HG03175 (cell line): ENCODE results near the gene C1QTNF4.
"Not testable (repeated sequence)": the region's sequence is repeated elsewhere in the genome, so short reads cannot be mapped to it uniquely, and the experiment has no call there.

Experiments
- ATAC-seq: cut with Tn5 transposase; IDR thresholded peaks from one replicate; pipeline ENCODE4 v1.9.1; 2021; ENCODE audit warnings: mild to moderate bottlenecking, moderate library complexity; ENCODE audit not compliant: unreplicated experiment

The C1QTNF4 gene

GRCh38 chr11:47593934-47594855 lies at the start of gene C1QTNF4:
Gene C1QTNF4, minus strand, starts transcription at chr11:47594411. Its CDS starts 3,601 bp downstream, at chr11:47590810.
- ATAC-seq, result no peak

- peak; percentile 88 for ATAC-seq
Measured at GRCh38 chr11:47642099-47642855, 48.1 kb upstream of the C1QTNF4 start, which contains the start of gene MTCH2. Gene MTCH2, minus strand, starts transcription at chr11:47642559. Its CDS starts 94 bp downstream, at chr11:47642465.

GRCh38 chr11:47641600-47642098 lies 47.4 kb upstream of the C1QTNF4 start:
- ATAC-seq, result no peak

DNA sequence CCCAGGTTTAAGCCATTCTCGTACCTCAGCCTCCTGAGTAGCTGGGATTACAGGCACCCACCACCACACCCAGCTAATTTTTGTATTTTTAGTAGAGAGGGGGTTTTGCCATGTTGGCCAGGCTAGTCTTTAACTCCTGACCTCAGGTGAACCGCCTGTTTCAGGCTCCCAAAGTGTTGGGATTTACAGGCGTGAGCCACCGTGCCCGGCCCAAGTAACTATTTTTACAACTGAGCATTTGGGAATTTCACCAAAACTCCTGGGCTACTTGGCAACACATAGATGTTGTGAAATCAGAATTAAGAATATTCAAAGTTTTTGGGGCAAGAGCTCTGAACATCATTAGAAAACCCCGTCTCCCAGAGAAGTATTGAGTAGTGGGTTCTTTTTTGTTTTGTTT lies 46.3 kb upstream of the C1QTNF4 start:
- ATAC-seq, result not testable (repeated sequence)

DNA sequence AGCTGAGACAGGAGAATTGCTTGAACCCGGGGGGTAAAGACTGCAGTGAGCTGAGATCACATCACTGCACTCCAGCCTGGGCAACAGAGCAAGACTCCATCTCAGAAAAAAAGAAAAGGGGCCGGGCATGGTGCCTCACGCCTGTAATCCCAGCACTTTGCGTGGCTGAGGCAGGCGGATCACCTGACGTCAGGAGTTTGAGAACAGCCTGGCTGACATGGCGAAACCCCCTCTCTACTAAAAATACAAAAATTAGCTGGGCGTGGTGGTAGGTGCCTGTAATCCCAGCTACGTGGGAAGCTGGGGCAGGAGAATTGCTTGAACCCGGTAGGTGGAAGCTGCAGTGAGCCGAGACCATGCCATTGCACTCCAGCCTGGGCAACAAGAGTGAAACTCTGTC lies 42.1 kb upstream of the C1QTNF4 start:
- not testable (repeated sequence) for ATAC-seq

- ATAC-seq, result no peak
Measured at GRCh38 chr11:47631473-47631872, 37.3 kb upstream of the C1QTNF4 start.

GRCh38 chr11:47628026-47628425 lies 33.8 kb upstream of the C1QTNF4 start:
- no peak for ATAC-seq

- no peak for ATAC-seq
Measured at GRCh38 chr11:47626234-47626633, 32.0 kb upstream of the C1QTNF4 start.

- ATAC-seq, result no peak
Measured at GRCh38 chr11:47620836-47621378, 26.7 kb upstream of the C1QTNF4 start.

- ATAC-seq, result no peak
Measured at GRCh38 chr11:47617417-47617809, 23.2 kb upstream of the C1QTNF4 start.

- no peak for ATAC-seq
Measured at GRCh38 chr11:47616726-47617416, 22.7 kb upstream of the C1QTNF4 start.

DNA sequence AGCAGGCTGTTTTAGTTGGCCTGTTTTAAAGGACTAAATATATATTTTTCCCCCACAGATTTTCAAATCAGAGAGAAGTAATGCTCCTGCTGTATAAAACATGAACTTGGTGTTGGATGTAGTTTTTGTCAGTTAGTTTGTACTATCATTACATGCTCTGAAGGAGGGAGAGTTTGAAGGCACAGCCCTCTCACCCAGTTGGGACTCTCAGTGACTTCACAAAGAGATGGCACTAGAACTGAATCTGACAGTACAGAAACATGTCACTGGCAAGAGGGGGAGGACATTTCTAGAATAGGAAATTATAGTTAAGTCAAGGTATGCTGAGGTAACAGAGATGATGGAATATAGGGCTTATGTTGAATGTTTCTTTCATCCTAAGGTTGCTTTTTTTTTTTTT lies 21.0 kb upstream of the C1QTNF4 start:
- no peak for ATAC-seq

- ATAC-seq, result peak; percentile 74
Measured at GRCh38 chr11:47611348-47611794, 17.2 kb upstream of the C1QTNF4 start.

DNA sequence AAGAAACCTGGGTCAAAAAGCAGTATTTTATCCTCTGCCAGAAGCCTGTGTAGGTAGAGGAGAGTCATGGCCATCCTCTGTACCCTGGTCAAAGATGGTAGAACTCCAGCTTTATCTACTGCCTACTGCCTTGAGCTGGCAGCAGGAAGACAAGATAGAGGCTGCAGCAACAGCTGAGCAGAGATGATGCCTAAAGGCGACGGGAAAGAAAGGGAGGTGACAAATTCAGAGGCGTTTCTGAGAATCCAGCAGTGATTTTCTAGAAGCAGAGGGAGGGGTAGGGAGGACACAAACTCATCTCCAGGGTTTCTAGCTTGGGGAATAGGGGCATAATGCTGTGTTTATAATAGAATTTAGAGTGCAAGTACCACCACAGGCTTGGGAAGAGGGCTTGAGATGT lies 15.5 kb upstream of the C1QTNF4 start:
- no peak for ATAC-seq

DNA sequence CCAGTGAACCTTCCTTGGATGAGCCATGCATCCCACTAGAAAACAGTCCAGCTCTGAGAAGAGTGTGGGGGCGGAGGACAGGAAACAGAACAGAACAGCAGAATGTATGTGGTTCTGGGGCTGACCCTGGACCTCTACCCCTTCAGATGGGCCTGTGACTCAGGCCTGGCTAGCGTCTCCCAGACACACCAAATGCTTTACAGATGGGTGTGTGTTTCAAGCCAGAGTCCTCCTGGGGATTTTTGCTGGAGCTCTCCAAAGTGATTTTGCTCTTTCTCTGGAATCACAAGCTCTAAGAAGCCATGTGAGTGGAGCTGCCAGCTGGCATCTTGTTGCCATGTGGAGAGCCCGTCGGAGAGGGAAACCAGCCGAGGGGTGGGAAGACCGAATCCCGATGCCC lies 13.2 kb upstream of the C1QTNF4 start:
- ATAC-seq, result no peak

DNA sequence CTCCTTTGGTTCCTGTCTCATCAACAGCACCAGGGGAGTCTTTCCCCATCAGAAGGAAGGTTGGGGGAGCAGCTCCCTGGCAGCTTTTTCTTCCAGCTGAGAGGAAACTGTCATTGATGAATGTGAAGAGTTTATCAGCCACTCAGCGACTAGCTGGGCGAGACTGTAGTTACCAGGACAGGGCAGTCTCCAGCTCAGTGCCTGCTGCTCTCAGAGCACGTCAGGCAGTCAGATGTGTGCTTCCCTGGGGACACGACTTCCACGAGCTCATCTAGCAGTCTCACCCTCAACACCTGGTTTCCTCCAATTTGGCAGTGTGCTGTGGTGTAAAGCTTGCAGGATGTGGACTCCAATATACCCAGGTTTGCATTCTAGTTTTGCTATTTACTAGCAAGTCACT lies 12.5 kb upstream of the C1QTNF4 start:
- ATAC-seq, result no peak

GRCh38 chr11:47605921-47606320 lies 11.7 kb upstream of the C1QTNF4 start:
- no peak for ATAC-seq

- ATAC-seq, result no peak
Measured at GRCh38 chr11:47603295-47603694, 9.1 kb upstream of the C1QTNF4 start.

GRCh38 chr11:47599902-47600301 lies 5.7 kb upstream of the C1QTNF4 start:
- ATAC-seq, result no peak

DNA sequence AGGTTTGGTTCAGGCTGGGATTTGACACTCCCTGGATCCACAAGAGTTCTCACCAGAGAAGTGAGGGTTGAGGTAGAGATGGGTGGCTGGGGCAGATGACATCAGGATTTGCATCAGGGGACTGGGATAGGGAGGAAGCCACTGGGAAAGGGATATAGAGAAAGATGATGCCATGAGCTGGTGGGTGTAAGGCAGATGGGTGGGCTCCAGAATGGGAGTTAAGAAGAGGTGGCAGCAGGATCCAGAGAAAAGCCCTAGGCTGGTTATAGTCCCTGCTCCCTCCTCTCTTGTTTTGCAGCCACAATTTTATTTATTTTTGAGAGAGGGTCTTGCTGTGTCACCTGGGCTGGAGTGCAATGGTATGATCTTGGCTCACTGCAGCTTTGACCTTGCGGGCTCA lies 1.8 kb upstream of the C1QTNF4 start:
- ATAC-seq, result no peak

- no peak for ATAC-seq
Measured at GRCh38 chr11:47595029-47595428, 818 bp upstream of the C1QTNF4 start.
